Esophagus muscularis mucosa (tissue), 4 donors: ENCODE measurements around the gene KMT2E. TPM values are rescaled to one million over a fixed set of nuclear protein-coding genes. Genes with fewer than 3 reads are reported as not detected.

Source experiments
- DNase-seq: peaks from one replicate; pipeline ENCODE4 v3.0.0-alpha.2; 2017; ENCODE audit errors: extremely low spot score
- H3K27ac ChIP-seq, 4 donors: fragments of 200-600 bp; sonication (generic); replicated peaks in 1 of 4; 1 replicate in 3 of 4; 2 replicates in 1 of 4; pipeline ENCODE4 v1.5.1; 2016 to 2019; ENCODE audit warnings: mild to moderate bottlenecking in 1 of 4
- H3K27me3 ChIP-seq, 4 donors: fragments of 200-600 bp; sonication (generic); one replicate each; pipeline versions ENCODE4 v1.5.1 to v1.6.0; 2016 to 2019
- H3K36me3 ChIP-seq, 4 donors: fragments of 200-600 bp; sonication (generic); one replicate each; pipeline ENCODE4 v1.5.1; 2016 to 2019
- H3K4me1 ChIP-seq, 4 donors: fragments of 200-600 bp; sonication (generic); one replicate each; pipeline ENCODE4 v1.5.1; 2016 to 2019
- H3K4me3 ChIP-seq, 4 donors: fragments of 200-600 bp; sonication (generic); 1 replicate in 2 of 4; 2 replicates in 2 of 4; pipeline ENCODE4 v1.5.1; 2016 to 2019; ENCODE audit warnings: mild to moderate bottlenecking in 4 of 4, moderate library complexity in 1 of 4
- H3K9me3 ChIP-seq, 4 donors: fragments of 200-600 bp; sonication (generic); 1 replicate in 3 of 4; 2 replicates in 1 of 4; pipeline ENCODE4 v1.5.1; 2016 to 2019
- EP300 ChIP-seq: sonication (generic); formaldehyde crosslinking; IDR thresholded peaks from one replicate; pipeline ENCODE4 v1.6.1; 2017; ENCODE audit warnings: antibody characterized with exemption
- POLR2A ChIP-seq: fragments of 450-650 bp; IDR thresholded peaks from one replicate; pipeline ENCODE4 v1.6.1; 2017; ENCODE audit warnings: antibody characterized with exemption, moderate library complexity, mild to moderate bottlenecking, low read depth
- POLR2AphosphoS5 ChIP-seq, 2 donors: sonication (generic); formaldehyde crosslinking; IDR thresholded peaks; one replicate each; pipeline ENCODE4 v1.6.1; 2017; ENCODE audit warnings: antibody characterized with exemption in 2 of 2
- WGBS: methylation state at CpG from one replicate; pipeline ENCODE4 v1.1.5; 2018; 5-methylcytosine and 5-hydroxymethylcytosine counted together
- intact Hi-C: fragments of 100-400 bp; cut with DNase I; formaldehyde crosslinking; loops from one replicate; pipeline ENCODE4 v1.15.1; 2023
- total RNA-seq, 4 donors: library from RNA; depleted of rRNA; stranded (reverse); fragments of >200 nt; gene quantifications; one replicate each; pipeline versions ENCODE4 v1.1.0 to v1.2.1, GENCODE V29; 2016
- TF ChIP-seq, protein P1 (sequence below), 3 experiments: fragments of 200-600 bp in 2 of 3; fragments of 450-650 bp in 1 of 3; sonication (generic) in 2 of 3; IDR thresholded peaks; one replicate each; pipeline ENCODE4 v1.5.1; 2017 to 2019; ENCODE audit warnings: antibody characterized with exemption in 3 of 3, mild to moderate bottlenecking in 2 of 3, moderate library complexity in 1 of 3

The KMT2E gene
- total RNA-seq, 4 donors from 2014 or later: 77.0 to 109 (median 94.0) TPM

DNA sequence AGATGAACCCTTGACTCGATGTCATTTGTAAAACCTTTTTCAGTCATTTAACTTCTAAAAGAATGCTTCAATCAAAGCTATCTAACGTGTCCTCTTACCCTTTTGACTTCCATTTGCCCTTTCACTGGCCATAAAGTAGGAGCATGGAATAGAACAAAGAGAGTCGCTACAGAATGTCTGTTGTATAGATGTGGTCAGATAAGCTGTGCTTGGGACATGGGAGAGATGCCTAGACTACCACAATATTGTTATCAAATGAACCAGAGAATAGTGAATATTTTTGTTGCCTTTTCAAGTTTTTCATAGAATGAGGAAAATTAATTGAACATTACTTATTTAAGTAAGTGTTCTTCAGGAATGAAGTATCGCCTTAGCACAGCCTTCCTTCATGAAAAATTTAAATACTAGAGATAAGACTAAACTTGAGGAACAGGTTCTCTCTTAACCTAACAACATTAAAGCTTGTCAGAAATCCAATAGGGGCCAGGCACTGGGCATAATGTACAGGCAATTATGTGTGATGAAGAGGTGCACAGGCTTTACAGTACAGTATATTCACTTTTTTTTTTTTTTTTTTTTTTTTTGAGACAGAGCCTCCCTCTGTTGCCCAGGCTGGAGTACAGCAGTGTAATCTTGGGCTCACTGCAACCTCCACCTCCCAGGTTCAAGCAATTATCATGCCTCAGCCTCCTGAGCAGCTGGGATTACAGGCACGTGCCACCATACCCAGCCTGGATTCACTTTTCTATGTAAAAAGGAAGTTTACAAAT, 7.5 kb upstream of the KMT2E start:
- Histone ChIP-seq H3K4me3 (no peak overlapping the region), H3K9me3 (no peaks in the 10 kb centered on the region), H3K27ac (peak overlapping the region in 3 of 4 donors; percentile 95 to 100 (median 99)), H3K27me3 (no peaks in the 10 kb centered on the region), H3K4me1 (peaks cover 7 to 92% (median 82%) of the 10 kb centered on the region in 4 donors), H3K36me3 (no peaks in the 10 kb centered on the region)
- DNase-seq: no peak
- intact Hi-C loops: no loop called here
- no peak for TF ChIP-seq POLR2A
- TF ChIP-seq POLR2AphosphoS5 (IDR thresholded peaks at IDR 0.05): no peak
- TF ChIP-seq EP300: no peak
- TF ChIP-seq, protein P1, sequence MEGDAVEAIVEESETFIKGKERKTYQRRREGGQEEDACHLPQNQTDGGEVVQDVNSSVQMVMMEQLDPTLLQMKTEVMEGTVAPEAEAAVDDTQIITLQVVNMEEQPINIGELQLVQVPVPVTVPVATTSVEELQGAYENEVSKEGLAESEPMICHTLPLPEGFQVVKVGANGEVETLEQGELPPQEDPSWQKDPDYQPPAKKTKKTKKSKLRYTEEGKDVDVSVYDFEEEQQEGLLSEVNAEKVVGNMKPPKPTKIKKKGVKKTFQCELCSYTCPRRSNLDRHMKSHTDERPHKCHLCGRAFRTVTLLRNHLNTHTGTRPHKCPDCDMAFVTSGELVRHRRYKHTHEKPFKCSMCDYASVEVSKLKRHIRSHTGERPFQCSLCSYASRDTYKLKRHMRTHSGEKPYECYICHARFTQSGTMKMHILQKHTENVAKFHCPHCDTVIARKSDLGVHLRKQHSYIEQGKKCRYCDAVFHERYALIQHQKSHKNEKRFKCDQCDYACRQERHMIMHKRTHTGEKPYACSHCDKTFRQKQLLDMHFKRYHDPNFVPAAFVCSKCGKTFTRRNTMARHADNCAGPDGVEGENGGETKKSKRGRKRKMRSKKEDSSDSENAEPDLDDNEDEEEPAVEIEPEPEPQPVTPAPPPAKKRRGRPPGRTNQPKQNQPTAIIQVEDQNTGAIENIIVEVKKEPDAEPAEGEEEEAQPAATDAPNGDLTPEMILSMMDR (IDR thresholded peaks at IDR 0.05): no peak
- 47% methylated on average over 5 of the region's 5 CpGs for WGBS

DNA sequence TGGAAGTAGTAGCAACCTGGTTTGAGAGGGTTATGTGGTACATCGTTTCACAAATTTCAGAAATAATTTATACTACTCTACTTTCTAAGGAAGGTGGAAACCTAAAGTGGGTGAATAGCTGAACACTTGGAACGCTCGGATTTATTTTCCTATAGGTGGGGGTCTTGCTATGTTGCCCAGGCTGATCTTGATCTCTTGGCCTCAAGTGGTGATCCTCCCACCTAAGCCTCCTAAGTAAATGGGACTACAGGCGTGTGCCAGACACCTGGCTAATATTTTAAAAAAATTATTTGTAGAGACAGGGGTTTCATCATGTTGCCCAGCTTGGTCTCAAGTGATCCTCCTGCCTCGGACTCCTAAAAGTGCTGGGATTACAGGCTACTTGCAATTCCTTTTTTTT, 6.7 kb upstream of the KMT2E start:
- intact Hi-C loops: no loop called here
- Histone ChIP-seq H3K4me3 (no peak overlapping the region), H3K4me1 (peaks cover 7 to 84% (median 75%) of the 10 kb centered on the region in 4 donors), H3K36me3 (no peaks in the 10 kb centered on the region), H3K27ac (peak overlapping the region; percentile 95 to 100 (median 100)), H3K27me3 (no peaks in the 10 kb centered on the region), H3K9me3 (no peaks in the 10 kb centered on the region)
- no peak for TF ChIP-seq EP300
- no peak for TF ChIP-seq POLR2A
- no peak for TF ChIP-seq POLR2AphosphoS5 (IDR thresholded peaks at IDR 0.05)
- TF ChIP-seq, protein P1 (IDR thresholded peaks at IDR 0.05): no peak
- DNase-seq: no peak
- 82% methylated on average over 5 of the region's 5 CpGs for WGBS

DNA sequence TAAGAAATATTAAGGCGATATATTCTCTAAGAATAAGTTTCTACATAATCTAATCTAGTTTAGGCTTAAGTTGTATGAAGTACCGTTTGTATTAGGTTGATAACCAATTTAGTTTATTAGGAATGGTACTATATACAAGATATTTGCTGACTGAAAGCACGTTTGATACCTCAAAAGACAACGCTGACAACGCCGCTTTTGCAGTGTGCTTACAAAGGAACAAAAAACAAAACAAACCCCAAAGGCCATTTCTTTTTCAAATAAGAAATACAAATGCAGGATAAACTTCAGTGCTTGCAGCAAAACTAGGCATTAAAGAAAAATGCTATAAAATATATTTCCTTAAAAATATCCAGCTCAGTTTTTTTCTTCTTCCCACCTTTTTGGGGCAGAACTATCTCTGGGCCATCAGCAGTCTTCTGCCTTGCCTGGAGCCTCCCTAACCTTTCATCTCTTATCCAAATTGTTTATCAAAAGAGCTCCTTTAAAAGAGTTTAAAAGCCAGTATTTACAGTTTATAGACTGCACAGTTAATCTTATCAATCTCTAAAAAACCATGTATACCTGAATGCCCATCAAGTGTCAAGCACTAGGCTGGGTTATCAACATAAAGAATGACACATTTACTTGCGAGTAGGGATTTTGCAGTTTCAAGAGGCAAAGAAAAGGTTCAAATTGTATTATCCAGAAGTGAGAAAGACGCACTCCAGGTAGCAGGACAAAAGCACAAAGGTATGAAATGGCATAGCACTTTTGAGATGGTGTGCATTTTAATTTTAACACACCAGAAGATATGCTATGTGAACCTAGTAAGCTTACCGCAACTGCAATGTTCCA, 4.1 kb upstream of the KMT2E start:
- DNase-seq: no peak
- Histone ChIP-seq H3K4me1 (peaks cover 7 to 58% (median 49%) of the 10 kb centered on the region in 4 donors), H3K36me3 (no peaks in the 10 kb centered on the region), H3K27me3 (no peaks in the 10 kb centered on the region), H3K4me3 (peak overlapping the region; percentile 67 to 90 (median 86)), H3K27ac (peak overlapping the region; percentile 95 to 100 (median 100)), H3K9me3 (no peaks in the 10 kb centered on the region)
- intact Hi-C loops: no loop called here
- TF ChIP-seq POLR2A: no peak
- TF ChIP-seq, protein P1 (IDR thresholded peaks at IDR 0.05): no peak
- no peak for TF ChIP-seq POLR2AphosphoS5 (IDR thresholded peaks at IDR 0.05)
- no peak for TF ChIP-seq EP300
- 19% methylated on average over 9 of the region's 9 CpGs for WGBS

DNA sequence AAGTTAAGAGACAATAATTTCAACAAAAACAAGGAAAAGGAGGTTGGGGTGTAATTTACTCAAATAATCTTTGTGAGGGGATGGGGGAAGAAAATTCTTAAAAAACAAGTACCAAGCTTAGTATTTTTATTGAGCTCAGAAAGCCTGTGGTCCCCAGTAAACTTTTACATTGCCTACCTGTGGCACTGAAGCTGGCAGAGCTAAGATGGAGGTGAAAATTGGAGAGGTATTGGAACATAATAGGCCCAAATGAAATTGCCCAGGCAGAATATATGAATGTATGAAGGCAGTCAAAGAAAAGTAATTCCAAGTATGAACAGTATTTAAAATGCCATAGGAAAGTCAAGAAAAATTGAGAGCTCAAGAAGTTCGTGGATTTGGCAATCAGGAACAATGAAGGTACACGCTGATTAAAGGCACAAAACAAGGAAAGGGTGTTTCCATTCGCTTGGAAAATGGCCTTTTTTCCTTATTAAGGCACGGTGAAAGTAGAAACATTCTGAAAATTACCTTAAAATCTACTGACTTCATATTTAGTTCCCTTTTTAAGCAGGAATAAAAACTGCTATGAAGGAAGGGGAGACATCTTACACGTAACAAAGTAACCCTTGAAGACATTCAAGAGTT, 3.4 kb upstream of the KMT2E start:
- 4% methylated on average over 5 of the region's 5 CpGs for WGBS
- Histone ChIP-seq H3K4me1 (peaks cover 7 to 51% (median 42%) of the 10 kb centered on the region in 4 donors), H3K9me3 (no peaks in the 10 kb centered on the region), H3K36me3 (no peaks in the 10 kb centered on the region), H3K4me3 (peak overlapping the region; percentile 67 to 90 (median 86)), H3K27ac (peak overlapping the region; percentile 95 to 100 (median 100)), H3K27me3 (no peaks in the 10 kb centered on the region)
- no peak for DNase-seq
- TF ChIP-seq EP300: no peak
- no peak for TF ChIP-seq POLR2A
- TF ChIP-seq, protein P1 (IDR thresholded peaks at IDR 0.05): no peak
- no peak for TF ChIP-seq POLR2AphosphoS5 (IDR thresholded peaks at IDR 0.05)
- intact Hi-C loops: no loop called here
